Thymus (tissue), 14 donors: Measurements from ENCODE around the gene ANGEL2. TPM values are rescaled to one million over a fixed set of nuclear protein-coding genes. Genes with fewer than 3 reads are reported as not detected.

ENCODE experiments used
- DNase-seq, 9 donors: peaks; one replicate each; pipeline ENCODE4 v3.0.0-alpha.2; 2013; ENCODE audit warnings: low spot score in 9 of 9, low read depth in 6 of 9, missing footprints in 1 of 9
- H3K27ac ChIP-seq, 2 donors: one replicate each; pipeline ENCODE4 v1.5.1; 2013; ENCODE audit warnings: control low read depth in 1 of 2, low read depth in 1 of 2, low read length in 1 of 2, mild to moderate bottlenecking in 1 of 2, moderate library complexity in 1 of 2
- H3K27me3 ChIP-seq, 2 donors: one replicate each; pipeline ENCODE4 v1.5.1; 2013; ENCODE audit warnings: low read length in 1 of 2; ENCODE audit not compliant: control insufficient read depth in 2 of 2, insufficient read depth in 1 of 2
- H3K36me3 ChIP-seq, 2 donors: one replicate each; pipeline ENCODE4 v1.5.1; 2013; ENCODE audit warnings: low read length in 1 of 2, mild to moderate bottlenecking in 1 of 2, moderate library complexity in 1 of 2; ENCODE audit not compliant: control insufficient read depth in 2 of 2, insufficient read depth in 2 of 2
- H3K4me1 ChIP-seq, 2 donors: one replicate each; pipeline ENCODE4 v1.5.1; 2013; ENCODE audit warnings: low read length in 2 of 2; ENCODE audit not compliant: control insufficient read depth in 2 of 2, insufficient read depth in 2 of 2
- H3K4me3 ChIP-seq, 2 donors: one replicate each; pipeline ENCODE4 v1.5.1; 2013; ENCODE audit warnings: low read length in 2 of 2, control low read depth in 1 of 2, mild to moderate bottlenecking in 1 of 2
- H3K9me3 ChIP-seq, 2 donors: one replicate each; pipeline ENCODE4 v1.5.1; 2013; ENCODE audit warnings: low read length in 1 of 2, mild to moderate bottlenecking in 1 of 2; ENCODE audit not compliant: control insufficient read depth in 2 of 2, insufficient read depth in 1 of 2
- WGBS: extraction: QIAGEN DNeasy Blood & Tissue Kit; methylation state at CpG from one replicate; pipeline ENCODE4 v1.1.7; 2013; 5-methylcytosine and 5-hydroxymethylcytosine counted together
- long read RNA-seq, 10 donors: transcript quantifications; one replicate each; lab custom pipeline, GENCODE V29; 2026
- polyA plus RNA-seq: library from polyadenylated mRNA; stranded (reverse); fragments of 200-250 nt; gene quantifications from one replicate; pipeline ENCODE4 v1.2.3, GENCODE V29; 2013
- total RNA-seq: library from RNA; stranded (reverse); fragments of 120-200 nt; gene quantifications from one replicate; pipeline ENCODE4 v1.2.4, GENCODE V29; 2013
- donor health status: healthy.

The ANGEL2 gene, protein sequence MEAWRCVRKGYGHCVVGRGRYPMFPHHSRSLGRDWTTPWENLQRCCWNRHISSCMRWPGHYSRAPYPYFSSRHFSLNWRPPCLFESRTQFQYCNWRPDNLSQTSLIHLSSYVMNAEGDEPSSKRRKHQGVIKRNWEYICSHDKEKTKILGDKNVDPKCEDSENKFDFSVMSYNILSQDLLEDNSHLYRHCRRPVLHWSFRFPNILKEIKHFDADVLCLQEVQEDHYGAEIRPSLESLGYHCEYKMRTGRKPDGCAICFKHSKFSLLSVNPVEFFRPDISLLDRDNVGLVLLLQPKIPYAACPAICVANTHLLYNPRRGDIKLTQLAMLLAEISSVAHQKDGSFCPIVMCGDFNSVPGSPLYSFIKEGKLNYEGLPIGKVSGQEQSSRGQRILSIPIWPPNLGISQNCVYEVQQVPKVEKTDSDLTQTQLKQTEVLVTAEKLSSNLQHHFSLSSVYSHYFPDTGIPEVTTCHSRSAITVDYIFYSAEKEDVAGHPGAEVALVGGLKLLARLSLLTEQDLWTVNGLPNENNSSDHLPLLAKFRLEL
- total RNA-seq (27.5 TPM), polyA plus RNA-seq (35.6 TPM)
- long read RNA-seq, donor 1 = 0 reads
- long read RNA-seq, donor 2, partial matches to known transcripts = 0 of 3 reads
- long read RNA-seq, donor 2, other reads (novel, unspliced or antisense) = 0 of 3 reads
- long read RNA-seq, donor 3, full-length matches to known transcripts = 5 of 5 reads
- long read RNA-seq, donor 3, partial matches to known transcripts = 0 of 5 reads
- long read RNA-seq, donor 3, other reads (novel, unspliced or antisense) = 0 of 5 reads
- long read RNA-seq, donor 4, full-length matches to known transcripts = 3 of 3 reads
- long read RNA-seq, donor 4, partial matches to known transcripts = 0 of 3 reads
- long read RNA-seq, donor 4, other reads (novel, unspliced or antisense) = 0 of 3 reads
- long read RNA-seq, donor 5, partial matches to known transcripts = 0 of 2 reads
- long read RNA-seq, donor 5, other reads (novel, unspliced or antisense) = 0 of 2 reads
- long read RNA-seq, donor 6, partial matches to known transcripts = 0 of 1 reads
- long read RNA-seq, donor 6, other reads (novel, unspliced or antisense) = 0 of 1 reads
- long read RNA-seq, donor 7, partial matches to known transcripts = 0 of 1 reads
- long read RNA-seq, donor 7, other reads (novel, unspliced or antisense) = 0 of 1 reads
- long read RNA-seq, donor 8 = 0 reads
- long read RNA-seq, donor 9 = 0 reads
- long read RNA-seq, donor 10 = 0 reads

DNA sequence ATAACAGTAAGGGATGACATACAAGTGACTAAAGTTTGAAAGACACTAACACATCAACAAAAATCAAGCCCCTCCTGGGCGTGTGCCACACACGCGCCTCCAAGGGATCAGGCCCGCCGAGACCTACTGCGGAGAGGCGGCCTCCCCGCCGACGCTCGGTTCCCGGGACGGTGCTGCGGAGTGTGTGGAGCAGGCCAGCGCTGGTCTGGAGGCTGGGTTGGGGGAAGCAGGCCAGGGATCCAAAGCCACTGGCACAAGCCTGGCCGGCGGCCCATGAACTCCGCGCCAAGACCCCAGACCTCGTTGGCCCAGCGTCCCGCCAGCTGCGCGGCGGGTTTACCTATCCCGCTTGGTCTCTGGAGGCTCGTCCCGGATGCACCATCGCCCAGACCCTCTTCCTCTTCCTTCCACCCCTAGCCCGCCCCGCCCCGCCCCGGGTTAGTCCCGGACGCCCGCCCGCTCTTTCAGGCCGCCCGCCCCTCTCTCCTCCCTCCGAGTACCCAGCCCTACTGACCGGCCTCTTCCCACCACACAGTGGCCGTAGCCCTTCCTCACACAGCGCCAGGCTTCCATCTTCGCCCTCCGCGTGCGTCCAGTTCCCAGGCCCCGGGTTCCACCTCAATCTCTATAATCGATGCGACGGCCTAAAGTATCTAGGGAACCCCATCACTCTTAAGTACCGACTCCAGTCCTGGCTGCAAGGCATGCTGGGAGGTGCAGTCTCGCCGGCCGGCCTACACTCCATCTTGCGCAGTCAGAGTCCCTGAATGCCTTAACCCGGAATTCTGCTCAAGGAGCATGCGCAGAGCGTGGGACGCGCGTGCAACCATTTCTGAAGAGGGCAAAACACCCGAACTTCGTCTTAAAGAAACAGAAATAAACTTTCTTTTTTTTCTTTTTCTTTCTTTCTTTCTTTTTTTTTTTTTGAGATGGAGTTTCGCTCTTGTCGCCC is at the start of gene ANGEL2:
ANGEL2 (minus strand) TSS at position 769 of the 952 bp plus-strand sequence; CDS start at position 573, 196 bp downstream.
- H3K27ac ChIP-seq = peak within 1 kb of the TSS; percentile 95
- WGBS = under 1% methylated on average over 66 of the region's 66 CpGs
- peak; percentile 93 to 99 (median 97) for DNase-seq
- H3K27me3 ChIP-seq = no peaks in the 10 kb centered on the region
- no peaks in the 10 kb centered on the region for H3K9me3 ChIP-seq
- peaks cover 3 to 7% of the 10 kb centered on the region in 2 donors for H3K36me3 ChIP-seq
- peak within 1 kb of the TSS; percentile 77 to 83 for H3K4me3 ChIP-seq
- peaks cover 4 to 7% of the 10 kb centered on the region in 2 donors for H3K4me1 ChIP-seq

DNA sequence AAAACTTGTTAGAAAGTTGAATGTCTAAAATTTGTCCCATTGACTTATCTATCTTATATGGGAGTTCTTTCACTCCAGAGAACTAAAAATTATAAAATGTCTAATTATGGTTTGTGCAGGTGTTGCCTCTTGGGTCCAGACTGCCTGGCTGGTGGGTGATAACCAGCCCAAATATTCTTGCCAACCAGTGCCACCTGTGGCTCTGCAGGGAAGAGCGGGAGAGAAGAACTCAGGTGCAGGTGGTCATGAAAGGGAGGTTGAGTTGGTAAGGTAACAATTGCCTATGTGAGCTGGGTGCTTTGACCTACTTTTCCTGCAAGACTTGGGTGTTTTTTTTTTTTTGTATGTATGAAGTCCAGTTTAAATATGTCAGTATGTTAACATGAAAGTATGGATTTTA is 45.6 kb upstream of the ANGEL2 start:
- Histone ChIP-seq H3K27me3 (no peaks in the 10 kb centered on the region), H3K27ac (no peak overlapping the region), H3K36me3 (no peaks in the 10 kb centered on the region), H3K4me1 (peaks cover 0 to 3% of the 10 kb centered on the region in 2 donors), H3K9me3 (no peaks in the 10 kb centered on the region), H3K4me3 (no peak overlapping the region)
- DNase-seq = peak in 3 of 9 donors; percentile 9 to 34 (median 9)
- 88% methylated on average over 1 of the region's 1 CpG for WGBS

DNA sequence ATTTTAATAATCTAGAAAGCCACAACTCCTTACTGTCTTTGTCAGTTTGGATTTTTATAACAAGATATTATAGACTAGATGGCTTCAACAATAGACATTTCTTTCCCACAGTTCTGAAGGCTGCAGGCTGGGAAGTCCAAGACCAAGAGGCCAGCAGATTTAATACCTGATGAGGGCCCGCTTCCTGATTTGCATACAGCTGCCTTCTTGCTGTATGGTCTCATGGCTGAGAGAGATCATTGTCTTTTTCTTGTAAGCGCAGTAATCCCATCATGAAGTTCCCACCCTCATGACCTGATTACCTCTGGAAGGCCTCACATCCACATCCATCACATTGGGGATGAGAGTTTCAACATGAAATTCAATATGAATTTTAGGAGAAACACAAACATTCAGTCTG is 45.2 kb upstream of the ANGEL2 start:
- Histone ChIP-seq H3K4me1 (peaks cover 0 to 3% of the 10 kb centered on the region in 2 donors), H3K36me3 (no peaks in the 10 kb centered on the region), H3K9me3 (no peaks in the 10 kb centered on the region), H3K27ac (no peak overlapping the region), H3K27me3 (no peaks in the 10 kb centered on the region), H3K4me3 (no peak overlapping the region)
- 98% methylated on average over 2 of the region's 2 CpGs for WGBS
- no peak for DNase-seq

DNA sequence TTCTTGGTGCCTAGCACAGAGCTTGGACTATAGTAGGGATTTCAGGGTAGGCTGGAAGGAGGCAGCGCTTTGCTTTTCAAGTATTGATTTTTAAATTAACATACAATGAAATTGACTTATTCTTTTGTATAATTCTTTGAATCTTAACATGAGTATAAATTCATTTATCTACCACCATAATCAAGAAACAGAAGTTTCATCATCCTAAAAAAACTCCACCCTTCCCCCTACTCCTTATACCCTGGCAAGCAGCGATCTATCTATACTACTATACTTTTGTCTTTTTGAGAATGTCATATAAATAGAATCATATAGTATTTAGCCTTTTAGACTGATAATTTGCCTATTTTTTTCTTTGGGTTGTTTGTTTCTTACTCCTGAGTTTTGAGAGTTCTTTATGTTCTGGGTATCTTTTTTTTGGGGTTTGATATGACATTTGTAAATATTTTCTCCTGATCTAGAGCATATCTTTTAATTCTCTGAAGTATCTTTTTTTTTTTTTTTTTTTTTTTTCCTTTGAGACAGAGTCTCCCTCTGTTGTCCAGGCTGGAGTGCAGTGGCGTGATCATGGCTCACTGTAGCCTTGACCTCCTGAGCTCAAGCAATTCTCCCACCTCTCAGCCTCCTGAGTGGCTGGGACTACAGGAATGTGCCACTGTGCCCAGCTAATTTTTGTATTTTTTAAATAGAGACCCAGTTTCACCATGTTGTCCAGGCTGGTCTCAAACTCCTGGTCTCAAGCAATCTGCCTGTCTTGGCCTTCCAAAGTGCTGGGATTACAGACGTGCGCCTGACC is 41.8 kb upstream of the ANGEL2 start:
- no peak for DNase-seq
- Histone ChIP-seq H3K36me3 (no peaks in the 10 kb centered on the region), H3K9me3 (no peaks in the 10 kb centered on the region), H3K27ac (no peak overlapping the region), H3K27me3 (no peaks in the 10 kb centered on the region), H3K4me1 (peaks cover 0 to 3% of the 10 kb centered on the region in 2 donors), H3K4me3 (no peak overlapping the region)
- WGBS = 97% methylated on average over 5 of the region's 5 CpGs

DNA sequence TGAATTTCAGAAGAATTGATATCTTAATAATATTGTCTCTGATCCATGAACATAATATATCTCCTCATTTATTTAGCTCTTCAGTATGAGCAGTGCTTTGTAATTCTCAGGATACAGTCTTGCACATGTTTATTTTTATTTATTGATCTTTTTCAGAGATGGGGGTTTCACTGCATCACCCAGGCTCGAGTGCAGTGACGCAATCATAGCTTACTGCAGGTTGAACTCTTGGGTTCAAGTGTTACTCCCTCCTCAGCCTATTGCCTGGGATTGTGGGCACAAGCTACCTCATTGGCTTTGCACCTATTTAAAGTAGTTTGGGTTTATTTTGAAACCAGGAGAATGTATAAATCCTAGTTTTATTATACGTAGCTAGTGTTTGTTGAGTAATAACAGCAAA is 40.1 kb upstream of the ANGEL2 start:
- peaks cover 5 to 9% of the 10 kb centered on the region in 2 donors for H3K4me1 ChIP-seq

DNA sequence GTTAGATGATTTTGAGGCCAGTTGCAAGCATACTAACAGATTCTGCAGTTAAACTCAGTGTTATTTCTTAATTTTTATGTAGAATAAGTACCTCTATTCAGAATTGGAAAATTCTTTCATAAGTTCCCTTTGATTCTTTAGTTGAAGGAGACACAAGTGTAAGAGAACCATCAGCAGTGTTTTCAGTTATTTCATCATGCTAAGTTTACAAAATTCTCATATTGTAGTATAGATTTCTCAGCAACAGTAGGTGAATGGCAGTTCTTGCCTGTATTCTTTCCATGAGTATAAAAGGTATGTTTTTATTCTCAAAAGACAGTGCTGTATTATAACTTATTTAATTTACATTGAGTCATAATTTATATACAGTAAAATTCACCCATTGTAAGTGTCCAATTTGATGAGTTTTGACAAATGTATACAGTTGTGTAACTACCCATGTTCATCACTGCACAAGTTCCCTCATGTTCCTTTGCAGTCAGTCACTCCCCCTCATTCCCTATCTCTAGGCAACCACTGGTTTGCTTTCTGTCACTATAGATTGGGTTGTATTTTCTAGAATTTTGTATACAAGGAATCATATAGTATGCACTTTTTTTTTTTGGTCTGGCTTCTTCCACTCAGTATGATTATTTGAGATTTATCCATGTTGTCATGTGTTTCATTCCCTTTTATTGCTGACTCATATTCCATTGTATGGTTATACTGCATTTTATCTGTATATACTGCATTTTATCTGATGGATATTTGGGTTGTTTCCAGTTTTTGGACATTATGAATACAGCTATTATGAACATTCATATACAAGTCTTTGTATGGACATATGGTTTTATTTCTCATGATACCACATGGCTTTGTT is 39.3 kb upstream of the ANGEL2 start:
- Histone ChIP-seq H3K4me1 (peaks cover 6 to 12% of the 10 kb centered on the region in 2 donors), H3K4me3 (no peak overlapping the region), H3K27ac (no peak overlapping the region), H3K27me3 (no peaks in the 10 kb centered on the region), H3K9me3 (peaks cover 0 to 5% of the 10 kb centered on the region in 2 donors), H3K36me3 (no peaks in the 10 kb centered on the region)
- DNase-seq = no peak

More for the DNA sequence above, 40.1 kb upstream of the ANGEL2 start:
- Histone ChIP-seq H3K27me3 (no peaks in the 10 kb centered on the region), H3K9me3 (peaks cover 0 to 2% of the 10 kb centered on the region in 2 donors), H3K4me3 (no peak overlapping the region), H3K27ac (no peak overlapping the region), H3K36me3 (no peaks in the 10 kb centered on the region)
- 95% methylated on average over 3 of the region's 3 CpGs for WGBS
- DNase-seq = no peak

DNA sequence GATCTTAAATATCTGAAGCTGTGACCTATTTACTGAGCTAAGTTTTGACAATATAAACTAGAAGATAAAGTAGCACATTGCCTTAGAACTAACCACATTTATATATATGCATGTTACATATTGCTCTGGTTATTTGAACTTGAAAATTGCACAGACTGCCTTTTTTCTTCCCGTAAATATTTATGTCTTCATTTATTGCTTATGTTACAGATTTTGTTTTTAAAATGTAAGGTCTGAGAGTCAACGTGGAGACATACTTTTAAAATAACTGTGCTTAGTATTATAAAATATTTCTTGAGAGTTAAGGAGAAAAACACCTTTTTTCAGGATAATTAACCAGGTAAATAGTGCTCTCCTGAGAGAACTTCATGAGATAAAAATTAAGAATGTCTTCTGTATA is 38.5 kb upstream of the ANGEL2 start:
- WGBS = 97% methylated on average over 2 of the region's 2 CpGs
- Histone ChIP-seq H3K27me3 (peaks cover 0 to 2% of the 10 kb centered on the region in 2 donors), H3K4me3 (no peak overlapping the region), H3K4me1 (peaks cover 6 to 12% of the 10 kb centered on the region in 2 donors), H3K27ac (no peak overlapping the region), H3K9me3 (peaks cover 0 to 5% of the 10 kb centered on the region in 2 donors), H3K36me3 (no peaks in the 10 kb centered on the region)
- DNase-seq = no peak
